ENCODE results near the gene RTKN. TPM values are rescaled to one million over a fixed set of nuclear protein-coding genes. Genes with fewer than 3 reads are reported as not detected.

Gene RTKN
- total and polyA plus RNA-seq, 2 of the 13 experiments (the other 11 are each of a cell fraction or from before 2014, with no cell fraction given): 159 to 166 TPM

- TF ChIP-seq ZNF282 (IDR thresholded peaks at IDR 0.05; ENCODE audit: partially characterized antibody) (no peak), ZNF747 (CRISPR knock-in tag; IDR thresholded peaks at IDR 0.05; ENCODE audit: borderline replicate concordance) (no peak), ZSCAN9 (CRISPR knock-in tag; IDR thresholded peaks at IDR 0.05; ENCODE audit: borderline replicate concordance) (no peak), FIP1L1 (IDR thresholded peaks at IDR 0.05; ENCODE audit: borderline replicate concordance, insufficient read depth, low read depth, low read length) (no peak), HNRNPUL1 (IDR thresholded peaks at IDR 0.05; ENCODE audit: low read depth, low read length) (no peak), SATB2 (CRISPR knock-in tag; IDR thresholded peaks at IDR 0.05) (no peak), ARID2 (CRISPR knock-in tag; IDR thresholded peaks at IDR 0.05; ENCODE audit: borderline replicate concordance) (peak; percentile 71), MLLT10 (CRISPR knock-in tag; IDR thresholded peaks at IDR 0.05) (no peak), REL (CRISPR knock-in tag; conservative IDR thresholded peaks at IDR 0.05) (no peak), PRDM15 (CRISPR knock-in tag; IDR thresholded peaks at IDR 0.05) (no peak), RFXAP (CRISPR knock-in tag; IDR thresholded peaks at IDR 0.05; ENCODE audit: borderline replicate concordance) (peak; percentile 99), HOXA5 (CRISPR knock-in tag; IDR thresholded peaks at IDR 0.05) (no peak), ATF6 (CRISPR knock-in tag; conservative IDR thresholded peaks at IDR 0.05) (no peak), RBAK (CRISPR knock-in tag; IDR thresholded peaks at IDR 0.05) (no peak)
- TF ChIP-seq, protein P1, sequence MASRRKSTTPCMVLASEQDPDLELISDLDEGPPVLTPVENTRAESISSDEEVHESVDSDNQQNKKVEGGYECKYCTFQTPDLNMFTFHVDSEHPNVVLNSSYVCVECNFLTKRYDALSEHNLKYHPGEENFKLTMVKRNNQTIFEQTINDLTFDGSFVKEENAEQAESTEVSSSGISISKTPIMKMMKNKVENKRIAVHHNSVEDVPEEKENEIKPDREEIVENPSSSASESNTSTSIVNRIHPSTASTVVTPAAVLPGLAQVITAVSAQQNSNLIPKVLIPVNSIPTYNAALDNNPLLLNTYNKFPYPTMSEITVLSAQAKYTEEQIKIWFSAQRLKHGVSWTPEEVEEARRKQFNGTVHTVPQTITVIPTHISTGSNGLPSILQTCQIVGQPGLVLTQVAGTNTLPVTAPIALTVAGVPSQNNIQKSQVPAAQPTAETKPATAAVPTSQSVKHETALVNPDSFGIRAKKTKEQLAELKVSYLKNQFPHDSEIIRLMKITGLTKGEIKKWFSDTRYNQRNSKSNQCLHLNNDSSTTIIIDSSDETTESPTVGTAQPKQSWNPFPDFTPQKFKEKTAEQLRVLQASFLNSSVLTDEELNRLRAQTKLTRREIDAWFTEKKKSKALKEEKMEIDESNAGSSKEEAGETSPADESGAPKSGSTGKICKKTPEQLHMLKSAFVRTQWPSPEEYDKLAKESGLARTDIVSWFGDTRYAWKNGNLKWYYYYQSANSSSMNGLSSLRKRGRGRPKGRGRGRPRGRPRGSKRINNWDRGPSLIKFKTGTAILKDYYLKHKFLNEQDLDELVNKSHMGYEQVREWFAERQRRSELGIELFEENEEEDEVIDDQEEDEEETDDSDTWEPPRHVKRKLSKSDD (CRISPR knock-in tag; IDR thresholded peaks at IDR 0.05; ENCODE audit: low read depth): peak; percentile 78; the same call in 1 of the 2 replicates
- TF ChIP-seq, protein P2, sequence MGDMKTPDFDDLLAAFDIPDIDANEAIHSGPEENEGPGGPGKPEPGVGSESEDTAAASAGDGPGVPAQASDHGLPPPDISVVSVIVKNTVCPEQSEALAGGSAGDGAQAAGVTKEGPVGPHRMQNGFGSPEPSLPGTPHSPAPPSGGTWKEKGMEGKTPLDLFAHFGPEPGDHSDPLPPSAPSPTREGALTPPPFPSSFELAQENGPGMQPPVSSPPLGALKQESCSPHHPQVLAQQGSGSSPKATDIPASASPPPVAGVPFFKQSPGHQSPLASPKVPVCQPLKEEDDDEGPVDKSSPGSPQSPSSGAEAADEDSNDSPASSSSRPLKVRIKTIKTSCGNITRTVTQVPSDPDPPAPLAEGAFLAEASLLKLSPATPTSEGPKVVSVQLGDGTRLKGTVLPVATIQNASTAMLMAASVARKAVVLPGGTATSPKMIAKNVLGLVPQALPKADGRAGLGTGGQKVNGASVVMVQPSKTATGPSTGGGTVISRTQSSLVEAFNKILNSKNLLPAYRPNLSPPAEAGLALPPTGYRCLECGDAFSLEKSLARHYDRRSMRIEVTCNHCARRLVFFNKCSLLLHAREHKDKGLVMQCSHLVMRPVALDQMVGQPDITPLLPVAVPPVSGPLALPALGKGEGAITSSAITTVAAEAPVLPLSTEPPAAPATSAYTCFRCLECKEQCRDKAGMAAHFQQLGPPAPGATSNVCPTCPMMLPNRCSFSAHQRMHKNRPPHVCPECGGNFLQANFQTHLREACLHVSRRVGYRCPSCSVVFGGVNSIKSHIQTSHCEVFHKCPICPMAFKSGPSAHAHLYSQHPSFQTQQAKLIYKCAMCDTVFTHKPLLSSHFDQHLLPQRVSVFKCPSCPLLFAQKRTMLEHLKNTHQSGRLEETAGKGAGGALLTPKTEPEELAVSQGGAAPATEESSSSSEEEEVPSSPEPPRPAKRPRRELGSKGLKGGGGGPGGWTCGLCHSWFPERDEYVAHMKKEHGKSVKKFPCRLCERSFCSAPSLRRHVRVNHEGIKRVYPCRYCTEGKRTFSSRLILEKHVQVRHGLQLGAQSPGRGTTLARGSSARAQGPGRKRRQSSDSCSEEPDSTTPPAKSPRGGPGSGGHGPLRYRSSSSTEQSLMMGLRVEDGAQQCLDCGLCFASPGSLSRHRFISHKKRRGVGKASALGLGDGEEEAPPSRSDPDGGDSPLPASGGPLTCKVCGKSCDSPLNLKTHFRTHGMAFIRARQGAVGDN (CRISPR knock-in tag; IDR thresholded peaks at IDR 0.05): peak; percentile 46
Measured at GRCh38 chr2:74458132-74458937, 16.6 kb upstream of the RTKN start, which contains the start of gene WBP1 (continued).
